ENCODE results near the gene APOL5. TPM values are rescaled to one million over a fixed set of nuclear protein-coding genes. Genes with fewer than 3 reads are reported as not detected.

APOL5 gene
- total RNA-seq, 1 experiment from 2014 or later = not detected

DNA sequence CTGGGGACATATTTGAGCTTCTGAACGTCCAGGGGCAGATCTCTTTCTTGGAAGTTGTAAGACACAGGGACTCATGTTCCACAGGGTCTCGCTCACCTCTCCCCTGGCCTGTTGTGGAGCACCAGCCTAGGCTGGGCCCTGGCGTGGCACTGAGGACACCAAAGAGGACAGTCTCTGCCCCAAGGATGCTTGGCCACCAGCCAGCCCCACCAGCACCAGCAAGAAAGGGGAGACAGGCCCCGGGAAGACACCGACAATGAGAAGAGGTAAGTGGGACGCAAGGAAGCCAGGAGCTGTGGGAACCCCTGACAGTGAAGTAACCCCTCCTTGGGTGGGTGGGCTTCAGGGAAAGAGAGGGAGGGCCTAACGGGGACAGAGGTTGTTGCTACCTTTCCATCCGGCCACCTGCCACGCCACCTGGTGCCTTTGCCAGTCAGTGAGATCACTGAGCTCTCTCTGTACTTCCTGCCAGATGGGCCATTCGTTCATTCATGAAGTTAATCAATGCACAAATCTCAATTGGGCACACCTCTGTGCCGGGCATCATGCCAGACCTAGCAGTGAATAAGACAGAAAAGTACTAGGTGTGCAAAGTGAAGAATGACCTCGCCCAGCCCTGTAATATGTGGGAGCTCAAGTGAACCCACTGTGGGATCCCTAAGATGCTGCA, 11.1 kb downstream of the APOL5 start:
- Histone ChIP-seq H3K27ac (ENCODE audit: low read length) (no peak overlapping the region), H3K9ac (ENCODE audit: low read length) (no peak overlapping the region), H3K79me2 (ENCODE audit: low read length) (no peaks in the 10 kb centered on the region), H3K36me3 (ENCODE audit: low read depth, low read length) (no peaks in the 10 kb centered on the region), H3F3A (ENCODE audit: low read length, unreplicated experiment) (no peaks in the 10 kb centered on the region), H3K4me1 (ENCODE audit: insufficient read depth, low read length) (no peaks in the 10 kb centered on the region), H3K9me2 (replicated peaks; ENCODE audit: low read length) (no peaks in the 10 kb centered on the region), H3K4me2 (ENCODE audit: low read length) (no peak overlapping the region), H3K27me3 (ENCODE audit: low read length) (no peaks in the 10 kb centered on the region), H4K20me1 (ENCODE audit: low read length) (no peaks in the 10 kb centered on the region), H3K4me3 (ENCODE audit: low read length) (no peak overlapping the region), H3K9me3 (ENCODE audit: low read length) (no peaks in the 10 kb centered on the region), H2AFZ (ENCODE audit: low read length) (no peak overlapping the region)
- intact Hi-C loops (cut with micrococcal nuclease) = no loop called here
- DNase-seq (peak; percentile 15), ATAC-seq (no peak)
- CTCF ChIA-PET = no interaction called here
- TF ChIP-seq, protein P1, sequence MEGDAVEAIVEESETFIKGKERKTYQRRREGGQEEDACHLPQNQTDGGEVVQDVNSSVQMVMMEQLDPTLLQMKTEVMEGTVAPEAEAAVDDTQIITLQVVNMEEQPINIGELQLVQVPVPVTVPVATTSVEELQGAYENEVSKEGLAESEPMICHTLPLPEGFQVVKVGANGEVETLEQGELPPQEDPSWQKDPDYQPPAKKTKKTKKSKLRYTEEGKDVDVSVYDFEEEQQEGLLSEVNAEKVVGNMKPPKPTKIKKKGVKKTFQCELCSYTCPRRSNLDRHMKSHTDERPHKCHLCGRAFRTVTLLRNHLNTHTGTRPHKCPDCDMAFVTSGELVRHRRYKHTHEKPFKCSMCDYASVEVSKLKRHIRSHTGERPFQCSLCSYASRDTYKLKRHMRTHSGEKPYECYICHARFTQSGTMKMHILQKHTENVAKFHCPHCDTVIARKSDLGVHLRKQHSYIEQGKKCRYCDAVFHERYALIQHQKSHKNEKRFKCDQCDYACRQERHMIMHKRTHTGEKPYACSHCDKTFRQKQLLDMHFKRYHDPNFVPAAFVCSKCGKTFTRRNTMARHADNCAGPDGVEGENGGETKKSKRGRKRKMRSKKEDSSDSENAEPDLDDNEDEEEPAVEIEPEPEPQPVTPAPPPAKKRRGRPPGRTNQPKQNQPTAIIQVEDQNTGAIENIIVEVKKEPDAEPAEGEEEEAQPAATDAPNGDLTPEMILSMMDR (conservative IDR thresholded peaks at IDR 0.05; ENCODE audit: low read depth, low read length) = 0 out of 2 replicates have a peak, but pooled peaks have one; percentile 9
- TF ChIP-seq EZH2 (IDR thresholded peaks at IDR 0.05; ENCODE audit: low read length, unreplicated experiment) = no peak
- POLR2A ChIA-PET (ENCODE audit: unreplicated experiment) = interaction anchor here (0.6 kb wide), 1 partner anchor 186 kb away, joined by 3 read pairs; no protein-coding TSS in a partner anchor
- BruUV-seq (replicated peaks) = no TSS peak

DNA sequence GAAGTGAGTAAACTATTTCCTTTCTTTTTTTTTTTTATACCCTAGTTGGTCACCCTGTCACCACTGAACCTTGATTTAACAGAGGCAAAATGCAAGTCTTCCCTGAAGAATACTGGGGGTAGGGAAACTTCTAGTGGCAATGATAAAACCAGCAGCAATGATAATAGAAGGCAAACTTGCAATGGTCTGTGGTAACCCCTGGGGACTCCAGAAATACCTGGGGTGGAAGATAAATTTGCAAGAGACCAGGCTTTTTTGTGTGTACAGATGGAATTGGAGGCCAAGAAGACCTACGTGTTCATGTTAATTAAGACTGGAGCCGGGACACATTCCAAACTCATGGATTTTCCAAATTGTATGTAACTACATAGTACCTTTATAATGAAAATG, 11.6 kb downstream of the APOL5 start:
- ChIA-PET CTCF (no interaction called here), POLR2A (ENCODE audit: unreplicated experiment) (interaction anchor here (0.6 kb wide), 1 partner anchor 185 kb away, joined by 3 read pairs; no protein-coding TSS in a partner anchor)
- H3F3A ChIP-seq (ENCODE audit: low read length, unreplicated experiment) = no peaks in the 10 kb centered on the region
- H4K20me1 ChIP-seq (ENCODE audit: low read length) = no peaks in the 10 kb centered on the region
- no peaks in the 10 kb centered on the region for H3K9me3 ChIP-seq (ENCODE audit: low read length)
- no peak overlapping the region for H3K4me2 ChIP-seq (ENCODE audit: low read length)
- TF ChIP-seq EZH2 (IDR thresholded peaks at IDR 0.05; ENCODE audit: low read length, unreplicated experiment) (no peak), EZH2phosphoT487 (IDR thresholded peaks at IDR 0.05; ENCODE audit: borderline replicate concordance, low read length) (no peak)
- TF ChIP-seq, protein P1 (conservative IDR thresholded peaks at IDR 0.05; ENCODE audit: low read depth, low read length) = no peak
- no peak overlapping the region for H3K9ac ChIP-seq (ENCODE audit: low read length)
- intact Hi-C loops (cut with micrococcal nuclease) = no loop called here
- BruUV-seq (replicated peaks) = no TSS peak
- H3K9me2 ChIP-seq (replicated peaks; ENCODE audit: low read length) = no peaks in the 10 kb centered on the region
- H3K36me3 ChIP-seq (ENCODE audit: low read depth, low read length) = no peaks in the 10 kb centered on the region
- no peak overlapping the region for H3K27ac ChIP-seq (ENCODE audit: low read length)
- no peaks in the 10 kb centered on the region for H3K4me1 ChIP-seq (ENCODE audit: insufficient read depth, low read length)
- DNase-seq (no peak), ATAC-seq (no peak)
- no peaks in the 10 kb centered on the region for H3K27me3 ChIP-seq (ENCODE audit: low read length)
- no peak overlapping the region for H2AFZ ChIP-seq (ENCODE audit: low read length)
- H3K79me2 ChIP-seq (ENCODE audit: low read length) = no peaks in the 10 kb centered on the region
- no peak overlapping the region for H3K4me3 ChIP-seq (ENCODE audit: low read length)

DNA sequence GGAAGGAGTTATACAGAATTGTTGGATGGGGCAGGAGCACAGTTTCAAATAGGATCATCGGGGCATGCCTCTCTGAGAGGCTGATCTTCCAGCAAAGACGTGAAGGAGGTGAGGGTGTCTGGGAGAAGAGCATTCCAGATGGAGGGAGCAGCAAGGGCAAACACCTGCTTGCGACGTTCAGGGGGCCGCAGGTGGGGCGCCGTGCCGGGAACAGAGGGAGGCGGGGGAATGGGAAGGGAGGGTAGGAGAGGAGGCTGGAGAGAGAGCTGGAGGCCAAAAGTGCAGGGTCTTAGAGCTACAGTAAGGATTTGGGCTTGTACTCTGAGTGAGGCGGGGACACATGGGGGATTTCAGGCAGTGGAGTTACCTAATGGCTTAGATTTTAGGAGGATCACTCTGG, 13.6 kb downstream of the APOL5 start:
- no peaks in the 10 kb centered on the region for H3K36me3 ChIP-seq (ENCODE audit: low read depth, low read length)
- H3K4me3 ChIP-seq (ENCODE audit: low read length) = no peak overlapping the region
- H4K20me1 ChIP-seq (ENCODE audit: low read length) = no peaks in the 10 kb centered on the region
- no peaks in the 10 kb centered on the region for H3K9me2 ChIP-seq (replicated peaks; ENCODE audit: low read length)
- CTCF ChIA-PET = no interaction called here
- no peak overlapping the region for H3K4me2 ChIP-seq (ENCODE audit: low read length)
- DNase-seq (no peak), ATAC-seq (no peak)
- POLR2A ChIA-PET (ENCODE audit: unreplicated experiment) = no interaction called here
- H3K27me3 ChIP-seq (ENCODE audit: low read length) = no peaks in the 10 kb centered on the region
- BruUV-seq (replicated peaks) = no TSS peak
- H3K79me2 ChIP-seq (ENCODE audit: low read length) = no peaks in the 10 kb centered on the region
- no peak overlapping the region for H3K9ac ChIP-seq (ENCODE audit: low read length)
- no peak overlapping the region for H3K27ac ChIP-seq (ENCODE audit: low read length)
- intact Hi-C loops (cut with micrococcal nuclease) = no loop called here
- no peaks in the 10 kb centered on the region for H3K4me1 ChIP-seq (ENCODE audit: insufficient read depth, low read length)
- TF ChIP-seq EZH2phosphoT487 (IDR thresholded peaks at IDR 0.05; ENCODE audit: borderline replicate concordance, low read length) (no peak), EZH2 (IDR thresholded peaks at IDR 0.05; ENCODE audit: low read length, unreplicated experiment) (no peak)
- TF ChIP-seq, protein P1 (conservative IDR thresholded peaks at IDR 0.05; ENCODE audit: low read depth, low read length) = no peak
- H2AFZ ChIP-seq (ENCODE audit: low read length) = no peak overlapping the region
- no peaks in the 10 kb centered on the region for H3K9me3 ChIP-seq (ENCODE audit: low read length)
- H3F3A ChIP-seq (ENCODE audit: low read length, unreplicated experiment) = no peaks in the 10 kb centered on the region

Data from PC-3 (cell line).